Mesothelial cell of epicardium (in vitro differentiated cells): Measurements from ENCODE around the gene SCN1B. TPM values are rescaled to one million over a fixed set of nuclear protein-coding genes. Genes with fewer than 3 reads are reported as not detected.

Experiments used
- DNase-seq, 2 experiments: peaks; one replicate each; pipeline ENCODE4 v3.0.0; 2021; ENCODE audit warnings: low spot score in 2 of 2; ENCODE audit not compliant: unreplicated experiment in 2 of 2
- H3K27ac Mint-ChIP-seq: 2 replicates; pipeline ENCODE4 v1.8.0; 2021; ENCODE audit warnings: mixed read lengths
- H3K27me3 Mint-ChIP-seq: 2 replicates; pipeline ENCODE4 v1.8.0; 2021; ENCODE audit warnings: low read depth, mixed read lengths
- H3K36me3 Mint-ChIP-seq: 2 replicates; pipeline ENCODE4 v1.8.0; 2021; ENCODE audit warnings: mixed read lengths
- H3K4me1 Mint-ChIP-seq: 2 replicates; pipeline ENCODE4 v1.8.0; 2021; ENCODE audit warnings: mixed read lengths
- H3K4me3 Mint-ChIP-seq: 2 replicates; pipeline ENCODE4 v1.8.0; 2021; ENCODE audit warnings: mild to moderate bottlenecking, moderate library complexity, mixed read lengths
- H3K9me3 Mint-ChIP-seq: 2 replicates; pipeline ENCODE4 v1.8.0; 2021; ENCODE audit warnings: mixed read lengths
- total RNA-seq: library from RNA; stranded (reverse); gene quantifications from 3 replicates; pipeline ENCODE4 v1.2.1, GENCODE V29; 2021
- TF ChIP-seq, protein P1 (sequence below): fragments of 200-600 bp; sonication (generic); IDR thresholded peaks from one replicate; pipeline ENCODE4 v1.5.0; 2021; ENCODE audit warnings: antibody characterized with exemption; ENCODE audit not compliant: unreplicated experiment

SCN1B gene
- total RNA-seq, 1 donor from 2014 or later = 2.8 TPM

DNA sequence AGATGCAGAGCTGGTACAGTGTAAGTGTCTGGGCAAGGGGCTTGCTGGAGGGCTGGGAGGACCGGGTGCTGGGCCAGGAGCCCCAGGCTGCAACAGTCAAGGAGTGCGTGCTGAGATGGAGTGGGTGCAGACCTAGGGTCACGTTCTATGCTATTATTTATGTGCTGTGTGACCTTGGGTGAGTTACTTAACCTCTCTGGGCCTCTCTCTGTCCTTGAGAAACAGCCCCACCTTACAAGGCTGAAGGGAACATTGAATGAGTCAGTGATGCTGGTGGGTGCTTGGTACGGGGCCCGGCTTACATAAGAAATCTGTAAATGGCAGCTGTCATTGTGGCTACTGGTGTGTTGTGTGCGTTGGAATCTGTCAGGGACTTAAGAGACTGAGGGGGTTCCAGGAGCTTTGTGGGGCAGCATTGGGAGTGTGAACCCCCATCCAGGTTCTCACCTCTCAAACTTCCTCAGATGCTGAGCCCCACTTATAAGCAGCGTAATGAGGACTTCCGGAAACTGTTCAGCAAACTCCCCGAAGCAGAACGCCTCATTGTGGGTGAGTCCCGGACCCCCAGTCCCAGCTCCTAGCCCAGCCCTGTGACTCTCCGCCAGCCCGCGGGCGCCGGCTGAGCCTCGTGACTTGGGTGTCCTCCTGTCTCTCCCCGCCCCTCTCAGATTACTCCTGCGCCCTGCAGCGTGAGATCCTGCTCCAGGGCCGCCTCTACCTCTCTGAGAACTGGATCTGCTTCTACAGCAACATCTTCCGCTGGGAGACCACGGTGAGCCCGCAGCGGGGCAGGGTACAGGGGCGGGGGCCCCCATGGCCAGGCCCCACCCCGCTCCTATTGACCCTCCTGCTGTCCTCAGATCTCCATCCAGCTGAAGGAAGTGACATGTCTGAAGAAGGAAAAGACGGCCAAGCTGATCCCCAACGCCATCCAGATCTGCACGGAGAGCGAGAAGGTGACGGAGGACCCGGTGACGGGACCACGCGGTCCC lies 20.6 kb upstream of the SCN1B start:
- Mint-ChIP-seq H3K36me3 (peaks cover 34% of the 10 kb centered on the region), H3K27me3 (no peaks in the 10 kb centered on the region), H3K4me3 (no peak overlapping the region), H3K27ac (no peak overlapping the region), H3K9me3 (no peaks in the 10 kb centered on the region), H3K4me1 (peaks cover 21% of the 10 kb centered on the region)
- no peak for DNase-seq
- TF ChIP-seq, protein P1, sequence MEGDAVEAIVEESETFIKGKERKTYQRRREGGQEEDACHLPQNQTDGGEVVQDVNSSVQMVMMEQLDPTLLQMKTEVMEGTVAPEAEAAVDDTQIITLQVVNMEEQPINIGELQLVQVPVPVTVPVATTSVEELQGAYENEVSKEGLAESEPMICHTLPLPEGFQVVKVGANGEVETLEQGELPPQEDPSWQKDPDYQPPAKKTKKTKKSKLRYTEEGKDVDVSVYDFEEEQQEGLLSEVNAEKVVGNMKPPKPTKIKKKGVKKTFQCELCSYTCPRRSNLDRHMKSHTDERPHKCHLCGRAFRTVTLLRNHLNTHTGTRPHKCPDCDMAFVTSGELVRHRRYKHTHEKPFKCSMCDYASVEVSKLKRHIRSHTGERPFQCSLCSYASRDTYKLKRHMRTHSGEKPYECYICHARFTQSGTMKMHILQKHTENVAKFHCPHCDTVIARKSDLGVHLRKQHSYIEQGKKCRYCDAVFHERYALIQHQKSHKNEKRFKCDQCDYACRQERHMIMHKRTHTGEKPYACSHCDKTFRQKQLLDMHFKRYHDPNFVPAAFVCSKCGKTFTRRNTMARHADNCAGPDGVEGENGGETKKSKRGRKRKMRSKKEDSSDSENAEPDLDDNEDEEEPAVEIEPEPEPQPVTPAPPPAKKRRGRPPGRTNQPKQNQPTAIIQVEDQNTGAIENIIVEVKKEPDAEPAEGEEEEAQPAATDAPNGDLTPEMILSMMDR = no peak

DNA sequence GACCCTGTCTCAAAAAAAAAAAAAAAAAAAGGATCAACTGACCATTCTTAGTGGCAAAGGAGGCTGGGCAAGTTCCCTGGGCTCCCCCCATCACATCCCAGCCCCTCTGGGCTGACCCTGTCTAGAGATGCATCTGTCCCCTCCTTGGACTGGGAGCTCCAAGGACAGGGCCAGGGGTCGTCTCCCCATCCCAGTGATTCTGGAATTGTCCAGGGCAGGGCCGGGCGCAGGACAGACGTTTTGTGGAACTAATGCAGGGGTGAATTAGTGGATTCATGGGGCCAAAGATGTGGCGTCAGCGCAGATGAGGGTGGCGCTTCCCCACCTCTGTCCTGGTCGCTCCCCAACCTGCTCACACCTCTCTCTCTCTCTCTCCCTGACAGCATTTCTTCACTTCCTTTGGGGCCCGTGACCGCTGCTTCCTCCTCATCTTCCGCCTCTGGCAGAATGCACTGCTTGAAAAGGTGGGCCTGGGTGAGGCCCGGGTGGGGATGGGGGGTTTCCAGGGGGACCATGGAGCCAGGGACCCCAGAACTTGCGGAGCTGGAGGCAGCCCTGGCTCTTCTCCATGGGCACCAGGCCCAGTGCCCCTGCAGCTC lies 19.1 kb upstream of the SCN1B start:
- H3K4me1 Mint-ChIP-seq = peaks cover 17% of the 10 kb centered on the region
- H3K9me3 Mint-ChIP-seq = no peaks in the 10 kb centered on the region
- TF ChIP-seq, protein P1 = no peak
- H3K36me3 Mint-ChIP-seq = peaks cover 46% of the 10 kb centered on the region
- H3K4me3 Mint-ChIP-seq = no peak overlapping the region
- H3K27me3 Mint-ChIP-seq = no peaks in the 10 kb centered on the region
- H3K27ac Mint-ChIP-seq = no peak overlapping the region
- DNase-seq = no peak

DNA sequence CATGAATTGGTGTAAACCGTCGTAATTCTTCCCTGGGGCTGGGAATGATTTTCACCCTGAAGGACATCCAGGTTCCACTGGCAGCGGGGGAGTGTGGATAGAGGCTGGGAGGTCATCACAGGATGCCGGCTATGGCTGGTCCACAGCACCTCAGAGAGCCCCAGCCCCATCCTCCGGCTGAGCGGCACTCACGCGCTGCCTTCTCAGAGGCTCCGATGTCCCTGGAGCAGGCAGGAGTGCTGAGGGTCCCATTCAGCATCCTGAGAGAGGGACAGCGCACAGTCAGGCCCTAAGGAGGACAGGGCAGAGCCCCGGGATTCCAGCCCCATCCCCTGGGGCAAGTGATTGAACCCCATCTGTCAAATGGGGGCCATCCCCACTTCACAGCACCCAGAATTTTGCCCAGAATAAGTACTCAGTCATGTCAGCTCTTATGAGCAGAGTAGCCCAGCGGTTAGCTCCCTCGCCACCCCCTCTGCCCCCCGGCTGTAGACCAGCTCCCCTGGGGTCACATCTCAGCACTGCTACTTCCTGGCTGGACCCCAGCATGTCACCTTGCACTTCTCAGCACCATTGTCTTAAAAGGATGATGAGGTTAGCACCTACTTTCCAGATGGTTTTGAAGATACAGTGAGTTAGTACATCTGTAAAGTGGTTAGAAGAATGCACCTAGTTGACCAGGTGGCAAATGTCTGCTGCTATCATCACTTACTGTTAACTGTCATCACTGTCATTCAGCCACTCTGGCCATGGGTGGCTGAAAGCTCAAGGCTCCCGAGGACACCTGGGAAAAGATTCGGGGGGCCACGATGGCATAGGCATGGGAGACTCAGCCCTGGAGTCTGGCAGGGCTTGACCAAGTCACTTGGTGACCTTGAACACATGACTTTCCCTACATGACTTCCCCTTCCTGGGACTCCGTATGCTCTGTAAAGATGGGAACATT lies 18.3 kb upstream of the SCN1B start:
- Mint-ChIP-seq H3K36me3 (peaks cover 40% of the 10 kb centered on the region), H3K4me1 (peaks cover 13% of the 10 kb centered on the region), H3K27ac (peak overlapping the region; percentile 87), H3K27me3 (no peaks in the 10 kb centered on the region), H3K9me3 (no peaks in the 10 kb centered on the region), H3K4me3 (no peak overlapping the region)
- DNase-seq = no peak
- TF ChIP-seq, protein P1 = no peak

DNA sequence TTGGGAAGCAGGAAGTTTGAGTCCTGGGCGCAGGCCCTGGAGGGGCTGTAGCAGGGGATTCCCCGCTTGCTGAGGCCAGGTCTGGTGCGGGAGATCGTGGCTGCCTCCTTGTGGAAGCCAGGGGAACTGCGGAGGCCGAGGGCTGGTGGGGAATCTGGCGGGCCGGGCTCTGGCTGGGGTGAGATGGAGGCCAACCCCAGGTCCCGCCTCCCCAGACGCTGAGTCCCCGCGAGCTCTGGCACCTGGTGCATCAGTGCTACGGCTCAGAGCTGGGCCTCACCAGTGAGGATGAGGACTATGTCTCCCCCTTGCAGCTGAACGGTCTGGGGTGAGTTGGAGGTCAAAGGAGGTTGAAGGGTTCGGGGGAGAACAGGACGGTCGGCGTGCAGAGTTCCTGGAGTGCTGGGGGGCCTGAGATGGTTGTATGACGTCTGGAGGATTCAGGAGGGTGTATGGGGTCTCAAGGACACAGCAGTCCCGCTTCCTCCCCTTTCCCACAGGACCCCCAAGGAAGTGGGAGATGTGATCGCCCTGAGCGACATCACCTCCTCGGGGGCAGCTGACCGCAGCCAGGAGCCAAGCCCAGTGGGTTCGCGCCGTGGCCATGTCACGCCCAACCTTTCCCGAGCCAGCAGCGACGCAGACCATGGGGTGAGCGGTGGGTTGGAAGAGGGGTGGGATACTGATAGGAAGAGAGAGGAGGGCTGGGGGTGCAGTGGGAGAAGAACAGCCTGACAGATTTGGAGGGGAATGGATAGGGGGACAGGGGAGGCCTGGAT lies 17.0 kb upstream of the SCN1B start:
- Mint-ChIP-seq H3K27ac (peak overlapping the region; percentile 87), H3K4me3 (peak overlapping the region; percentile 12), H3K4me1 (peaks cover 13% of the 10 kb centered on the region), H3K36me3 (peaks cover 47% of the 10 kb centered on the region), H3K27me3 (no peaks in the 10 kb centered on the region), H3K9me3 (no peaks in the 10 kb centered on the region)
- peak; percentile 65 to 90 for DNase-seq
- TF ChIP-seq, protein P1 = peak; percentile 93
